Endodermal cell (in vitro differentiated cells): Measurements from ENCODE around the gene POLR2M. TPM values are rescaled to one million over a fixed set of nuclear protein-coding genes. Genes with fewer than 3 reads are reported as not detected.
A peak's percentile ranks its signal among the peaks of the same experiment; 100 is the strongest.

Experiments
- DNase-seq: peaks from one replicate; pipeline ENCODE4 v3.0.0-alpha.2; 2017
- H3K27ac ChIP-seq: 2 replicates; pipeline ENCODE4 v1.5.1; 2013; ENCODE audit warnings: mild to moderate bottlenecking, low read depth, low read length, moderate library complexity
- H3K27me3 ChIP-seq: 2 replicates; pipeline ENCODE4 v1.6.1; 2013; ENCODE audit warnings: mild to moderate bottlenecking, low read length, moderate library complexity; ENCODE audit not compliant: insufficient read depth, control insufficient read depth, poor library complexity, severe bottlenecking
- H3K36me3 ChIP-seq: 2 replicates; pipeline ENCODE4 v1.7.0; 2013; ENCODE audit warnings: mild to moderate bottlenecking, low read length, moderate library complexity; ENCODE audit not compliant: control insufficient read depth, insufficient read depth
- H3K4me1 ChIP-seq: one replicate; pipeline ENCODE4 v1.7.0; 2013; ENCODE audit warnings: low read length; ENCODE audit not compliant: control insufficient read depth, insufficient read depth
- H3K4me3 ChIP-seq: 2 replicates; pipeline ENCODE4 v1.5.1; 2013; ENCODE audit warnings: mild to moderate bottlenecking, low read length, moderate library complexity
- H3K9ac ChIP-seq: 2 replicates; pipeline ENCODE4 v1.6.1; 2013; ENCODE audit warnings: mild to moderate bottlenecking, low read length, moderate library complexity; ENCODE audit not compliant: poor library complexity, severe bottlenecking; ENCODE audit errors: extremely low read depth
- H3K9me3 ChIP-seq: 2 replicates; pipeline ENCODE4 v1.6.1; 2013; ENCODE audit warnings: mild to moderate bottlenecking, low read length, moderate library complexity; ENCODE audit not compliant: control insufficient read depth
- H3K27ac Mint-ChIP-seq: 2 replicates; pipeline ENCODE4 v1.8.0; 2020; ENCODE audit warnings: mixed read lengths
- H3K27me3 Mint-ChIP-seq: 2 replicates; pipeline ENCODE4 v1.8.0; 2021; ENCODE audit warnings: mild to moderate bottlenecking, mixed read lengths; ENCODE audit not compliant: insufficient read depth
- H3K36me3 Mint-ChIP-seq: 2 replicates; pipeline ENCODE4 v1.8.0; 2020; ENCODE audit warnings: low read depth, mixed read lengths
- H3K4me1 Mint-ChIP-seq: 2 replicates; pipeline ENCODE4 v1.8.0; 2020; ENCODE audit warnings: mixed read lengths
- H3K4me3 Mint-ChIP-seq: 2 replicates; pipeline ENCODE4 v1.8.0; 2020; ENCODE audit warnings: mild to moderate bottlenecking, moderate library complexity, mixed read lengths
- H3K9me3 Mint-ChIP-seq: 2 replicates; pipeline ENCODE4 v1.8.0; 2020; ENCODE audit warnings: mild to moderate bottlenecking, mixed read lengths
- CTCF ChIP-seq: fragments of 200-600 bp; sonication (generic); conservative IDR thresholded peaks from 2 replicates; pipeline ENCODE4 v1.5.0; 2021; ENCODE audit warnings: antibody characterized with exemption, mild to moderate bottlenecking
- WGBS, 2 experiments: methylation state at CpG; one replicate each; pipeline versions ENCODE4 v1.1.5 to v1.1.7; 2013; ENCODE audit warnings: missing lambda C conversion rate in 2 of 2, mixed read lengths in 1 of 2; ENCODE audit not compliant: insufficient coverage in 1 of 2, insufficient read length in 1 of 2; 5-methylcytosine and 5-hydroxymethylcytosine counted together
- total RNA-seq, 2 donors: library from RNA; stranded (reverse); fragmentation: NEBNext Ultra II Directional in 1 of 2; extraction: Animal tissue kit (Norgen Biotek cat#: 25700) in 1 of 2; gene quantifications; 2 replicates in 1 of 2; 3 replicates in 1 of 2; pipeline ENCODE4 v1.2.1, GENCODE V29; 2021

The POLR2M gene
- total RNA-seq, 2 donors from 2014 or later = 58.2 to 62.6 TPM

- H3K9ac ChIP-seq = no peak overlapping the region
- H3K36me3 ChIP-seq = no peaks in the 10 kb centered on the region
- H3K9me3 ChIP-seq = peaks cover 6% of the 10 kb centered on the region
- Mint-ChIP-seq H3K27ac (no peak overlapping the region), H3K4me3 (no peak overlapping the region), H3K36me3 (no peaks in the 10 kb centered on the region), H3K27me3 (peaks cover 53% of the 10 kb centered on the region), H3K9me3 (peaks cover 8% of the 10 kb centered on the region), H3K4me1 (peaks cover 12% of the 10 kb centered on the region)
- H3K4me3 ChIP-seq = no peak overlapping the region
- no peak overlapping the region for H3K27ac ChIP-seq
- WGBS, 2 experiments = 90 to 93% methylated on average over 2 of the region's 2 CpGs
- peaks cover 49% of the 10 kb centered on the region for H3K27me3 ChIP-seq
- TF ChIP-seq CTCF = no peak
- H3K4me1 ChIP-seq = no peaks in the 10 kb centered on the region
- no peak for DNase-seq
Measured at GRCh38 chr15:57703387-57703786, 3.1 kb upstream of the POLR2M start.

GRCh38 chr15:57704441-57704840 lies 2.1 kb upstream of the POLR2M start:
- DNase-seq = no peak
- H3K4me3 ChIP-seq = no peak overlapping the region
- H3K27me3 ChIP-seq = peaks cover 43% of the 10 kb centered on the region
- no peak overlapping the region for H3K27ac Mint-ChIP-seq
- no peak overlapping the region for H3K27ac ChIP-seq
- no peaks in the 10 kb centered on the region for H3K4me1 ChIP-seq
- H3K4me3 Mint-ChIP-seq = no peak overlapping the region
- no peak for TF ChIP-seq CTCF
- peaks cover 6% of the 10 kb centered on the region for H3K9me3 ChIP-seq
- 95 to 97% methylated on average over 2 to 3 of the region's 3 CpGs for WGBS, 2 experiments
- H3K27me3 Mint-ChIP-seq = peaks cover 52% of the 10 kb centered on the region
- no peak overlapping the region for H3K9ac ChIP-seq
- peaks cover 6% of the 10 kb centered on the region for H3K36me3 Mint-ChIP-seq
- H3K36me3 ChIP-seq = peaks cover 4% of the 10 kb centered on the region
- peaks cover 12% of the 10 kb centered on the region for H3K4me1 Mint-ChIP-seq
- peaks cover 8% of the 10 kb centered on the region for H3K9me3 Mint-ChIP-seq

- Mint-ChIP-seq H3K27me3 (peaks cover 41% of the 10 kb centered on the region), H3K4me3 (peak overlapping the region; percentile 71), H3K27ac (peak overlapping the region; percentile 94), H3K36me3 (peaks cover 16% of the 10 kb centered on the region), H3K4me1 (peaks cover 12% of the 10 kb centered on the region), H3K9me3 (peaks cover 8% of the 10 kb centered on the region)
- H3K27ac ChIP-seq = no peak overlapping the region
- H3K36me3 ChIP-seq = peaks cover 18% of the 10 kb centered on the region
- WGBS, 2 experiments = 91% methylated on average over 4 to 11 of the region's 12 CpGs
- H3K27me3 ChIP-seq = peaks cover 34% of the 10 kb centered on the region
- no peak for DNase-seq
- no peak for TF ChIP-seq CTCF
- peaks cover 6% of the 10 kb centered on the region for H3K9me3 ChIP-seq
- no peaks in the 10 kb centered on the region for H3K4me1 ChIP-seq
- H3K9ac ChIP-seq = no peak overlapping the region
- H3K4me3 ChIP-seq = peak overlapping the region; percentile 95
Measured at GRCh38 chr15:57705746-57706404, 639 bp upstream of the POLR2M start.
